Stromal cell of bone marrow (primary cell): Measurements from ENCODE around the gene MLANA.
A peak's percentile ranks its signal among the peaks of the same experiment; 100 is the strongest.
"Not testable (repeated sequence)": the region's sequence is repeated elsewhere in the genome, so short reads cannot be mapped to it uniquely, and the experiment has no call there.

Source experiments
- DNase-seq: peaks from one replicate; pipeline ENCODE4 v3.0.0-alpha.2; 2012; ENCODE audit warnings: low read depth

MLANA gene

GRCh38 chr9:5869315-5870019 lies 21.2 kb upstream of the MLANA start:
- DNase-seq: no peak

GRCh38 chr9:5870020-5870339 lies 20.7 kb upstream of the MLANA start:
- DNase-seq: no peak

GRCh38 chr9:5870691-5871090 lies 20.0 kb upstream of the MLANA start:
- DNase-seq: no peak

GRCh38 chr9:5871785-5872184 lies 18.9 kb upstream of the MLANA start:
- DNase-seq: no peak

GRCh38 chr9:5872511-5872910 lies 18.2 kb upstream of the MLANA start:
- no peak for DNase-seq

GRCh38 chr9:5873439-5873838 lies 17.2 kb upstream of the MLANA start:
- no peak for DNase-seq

- no peak for DNase-seq
Measured at GRCh38 chr9:5874048-5874447, 16.6 kb upstream of the MLANA start.

- DNase-seq: no peak
Measured at GRCh38 chr9:5876026-5876425, 14.7 kb upstream of the MLANA start.

- DNase-seq: no peak
Measured at GRCh38 chr9:5876711-5877110, 14.0 kb upstream of the MLANA start.

- peak; percentile 13 for DNase-seq
Measured at GRCh38 chr9:5879419-5880181, 11.1 kb upstream of the MLANA start.

GRCh38 chr9:5882244-5883012 lies 8.3 kb upstream of the MLANA start:
- DNase-seq: not testable (repeated sequence)

- no peak for DNase-seq
Measured at GRCh38 chr9:5884191-5884590, 6.5 kb upstream of the MLANA start.

GRCh38 chr9:5886114-5886939 lies 4.4 kb upstream of the MLANA start:
- DNase-seq: peak; percentile 31

- no peak for DNase-seq
Measured at GRCh38 chr9:5892456-5893133, 1.9 kb downstream of the MLANA start.

GRCh38 chr9:5893134-5893505 lies 2.4 kb downstream of the MLANA start:
- no peak for DNase-seq

- DNase-seq: no peak
Measured at GRCh38 chr9:5893591-5894236, 3.0 kb downstream of the MLANA start.

- DNase-seq: no peak
Measured at GRCh38 chr9:5894237-5894959, 3.7 kb downstream of the MLANA start.

- DNase-seq: no peak
Measured at GRCh38 chr9:5895782-5896181, 5.1 kb downstream of the MLANA start.

GRCh38 chr9:5896863-5897262 lies 6.2 kb downstream of the MLANA start:
- no peak for DNase-seq

- DNase-seq: no peak
Measured at GRCh38 chr9:5897851-5898250, 7.2 kb downstream of the MLANA start.
